Endothelial cell of coronary artery (primary cell): ENCODE measurements around the gene OR56A1. TPM values are rescaled to one million over a fixed set of nuclear protein-coding genes. Genes with fewer than 3 reads are reported as not detected.

Experiments
- total RNA-seq: library from RNA; depleted of rRNA; stranded (reverse); fragments of >200 nt; gene quantifications from 2 replicates; pipeline ENCODE4 v1.2.3, GENCODE V29; 2014

Gene OR56A1, protein sequence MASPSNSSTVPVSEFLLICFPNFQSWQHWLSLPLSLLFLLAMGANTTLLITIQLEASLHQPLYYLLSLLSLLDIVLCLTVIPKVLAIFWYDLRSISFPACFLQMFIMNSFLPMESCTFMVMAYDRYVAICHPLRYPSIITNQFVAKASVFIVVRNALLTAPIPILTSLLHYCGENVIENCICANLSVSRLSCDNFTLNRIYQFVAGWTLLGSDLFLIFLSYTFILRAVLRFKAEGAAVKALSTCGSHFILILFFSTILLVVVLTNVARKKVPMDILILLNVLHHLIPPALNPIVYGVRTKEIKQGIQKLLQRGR
- total RNA-seq, result 0.19 TPM in 1 of 2 replicates, not detected in the other

DNA sequence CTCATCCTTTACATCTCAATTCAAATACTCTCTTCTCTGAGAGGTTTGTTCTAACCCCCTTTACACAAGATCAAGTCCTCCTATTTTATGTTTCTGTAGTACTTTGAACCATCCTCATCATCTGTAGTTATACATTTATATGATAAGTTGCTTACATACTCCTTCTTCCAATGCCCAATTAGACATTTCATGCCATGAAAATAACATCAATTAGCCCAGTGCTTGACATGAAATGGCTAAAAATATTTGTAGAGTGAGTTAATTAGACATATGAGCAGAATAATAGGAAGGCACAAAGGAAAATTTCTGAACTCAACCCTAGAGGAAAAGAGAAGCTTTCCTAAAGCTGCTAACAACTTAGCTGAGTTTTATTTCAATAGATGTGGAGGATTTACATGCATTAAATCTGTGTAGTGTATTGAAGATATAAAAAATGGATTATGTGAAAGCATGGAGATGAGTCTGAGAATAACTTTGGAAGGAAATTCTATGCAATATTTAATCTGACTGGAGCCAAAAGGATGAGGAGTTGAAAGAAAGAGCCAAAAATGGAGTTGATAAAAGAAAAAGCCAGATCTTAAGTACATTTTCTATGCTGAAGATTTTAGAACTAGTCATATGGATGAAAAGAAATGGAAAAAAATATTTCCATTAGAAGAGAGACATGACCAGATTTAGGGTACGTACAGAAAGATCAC lies at the start of gene OR56A1:
OR56A1 (minus strand) TSS at position 51 of the 698 bp plus-strand sequence. CDS start 3,066 bp downstream, outside the sequence.

DNA sequence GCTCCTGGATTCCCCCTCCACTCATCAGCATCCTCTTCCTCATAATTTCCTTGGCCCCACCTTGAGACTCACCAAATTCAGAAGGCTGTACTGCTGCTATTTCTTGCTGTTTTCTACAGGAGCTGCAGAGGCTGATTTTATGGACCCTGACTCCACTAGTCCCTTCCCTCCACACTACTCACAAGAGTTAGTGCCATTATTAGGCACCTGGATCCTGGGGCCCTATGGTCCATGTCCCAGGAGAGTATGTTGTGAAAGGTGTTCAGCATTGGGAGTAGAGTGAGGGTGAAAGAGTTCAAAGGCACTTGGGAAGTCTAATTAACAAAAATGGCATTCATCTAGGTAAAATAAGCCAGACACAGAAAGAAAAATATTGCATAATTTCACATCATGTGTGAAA lies 23.7 kb downstream of the OR56A1 start, which contains the start of gene OR56A4:
OR56A4 (minus strand) TSS at position 101 of the 400 bp plus-strand sequence. CDS start 3,954 bp downstream, outside the sequence.

DNA sequence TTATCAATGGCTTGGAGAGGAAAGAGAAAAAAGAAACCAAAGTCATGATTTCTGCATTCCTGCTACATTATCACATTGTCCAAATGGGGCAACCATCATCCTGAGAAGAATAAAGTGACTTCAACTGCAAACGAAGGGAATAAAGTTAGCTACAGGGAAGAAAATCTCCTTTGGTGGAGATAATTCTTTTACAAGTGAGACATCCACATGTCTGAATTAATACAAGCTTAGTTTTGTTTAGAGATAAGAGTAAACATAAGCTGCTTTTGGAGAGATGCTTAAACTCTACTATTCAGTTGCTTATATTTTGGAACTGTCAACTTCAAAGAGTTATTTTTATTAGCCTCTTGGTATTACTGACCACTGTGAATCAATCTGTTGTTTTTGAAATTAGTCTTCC lies 43.7 kb downstream of the OR56A1 start, which contains the start of gene OR52L1:
OR52L1 (minus strand) TSS at position 101 of the 400 bp plus-strand sequence; CDS start at position 46, 55 bp downstream.

Other genes with a start within 250 kb of the OR56A1 start
- not detected in 2 replicates for gene OR52N5, start 247.4 kb downstream of the OR56A1 start, total RNA-seq
- gene OR52N1, start 239.5 kb downstream of the OR56A1 start, total RNA-seq, result not detected in 2 replicates
- not detected in 2 replicates for gene OR52N2, start 221.8 kb downstream of the OR56A1 start, total RNA-seq
- not detected in 2 replicates for gene OR52E6, start 188.9 kb downstream of the OR56A1 start, total RNA-seq
- gene OR52E8, start 173.1 kb downstream of the OR56A1 start, total RNA-seq, result not detected in 2 replicates
- not detected in 2 replicates for gene OR52E4, start 150.1 kb downstream of the OR56A1 start, total RNA-seq
- gene OR52E5, start 137.6 kb downstream of the OR56A1 start, total RNA-seq, result not detected in 2 replicates
- gene OR56A3, start 88.5 kb downstream of the OR56A1 start, total RNA-seq, result not detected in 2 replicates
- not detected in 2 replicates for gene OR56A5, start 62.3 kb downstream of the OR56A1 start, total RNA-seq
- not detected in 2 replicates for gene OR52L1, start 43.8 kb downstream of the OR56A1 start, total RNA-seq
- not detected in 2 replicates for gene OR56A4, start 23.8 kb downstream of the OR56A1 start, total RNA-seq
- not detected in 2 replicates for gene OR56B4, start 76.9 kb upstream of the OR56A1 start, total RNA-seq
- not detected in 2 replicates for gene OR52B2, start 139.6 kb upstream of the OR56A1 start, total RNA-seq
- gene OR52W1, start 168.5 kb upstream of the OR56A1 start, total RNA-seq, result not detected in 2 replicates
- not detected in 2 replicates for gene C11orf42, start 174.8 kb upstream of the OR56A1 start, total RNA-seq
- gene FHIP1B, start 203.9 kb upstream of the OR56A1 start, total RNA-seq, result 7.4 and 9.0 TPM in 2 replicates
- gene CNGA4, start 208.3 kb upstream of the OR56A1 start, total RNA-seq, result not detected in 2 replicates
- not detected in 2 replicates for gene CCKBR, start 229.1 kb upstream of the OR56A1 start, total RNA-seq